ENCODE data around the gene SORBS1. TPM values are rescaled to one million over a fixed set of nuclear protein-coding genes. Genes with fewer than 3 reads are reported as not detected.

The SORBS1 gene
- total RNA-seq, 4 donors from 2014 or later = 35.1 to 53.1 (median 43.3) TPM

- no peak for DNase-seq (ENCODE audit: low spot score in 2 of 2)
- no peak for TF ChIP-seq CTCF (IDR thresholded peaks at IDR 0.05)
- no peak for TF ChIP-seq POLR2A (IDR thresholded peaks at IDR 0.05)
- no peak overlapping the region for H3K4me3 ChIP-seq (ENCODE audit: low read depth, poor library complexity, severe bottlenecking)
- intact Hi-C loops (cut with DNase I; ENCODE audit: low total_unique reads) = no loop called here
- 63 to 76% methylated on average over 4 of the region's 4 CpGs for WGBS, 2 donors
These were observed 106.2 kb downstream of the SORBS1 start for GRCh38 chr10:95454940-95455339.

GRCh38 chr10:95454356-95454755 is 106.8 kb downstream of the SORBS1 start:
- no peak overlapping the region for H3K4me3 ChIP-seq (ENCODE audit: low read depth, poor library complexity, severe bottlenecking)
- DNase-seq (ENCODE audit: low spot score in 2 of 2) = no peak
- intact Hi-C loops (cut with DNase I; ENCODE audit: low total_unique reads) = no loop called here
- WGBS, 2 donors = 78 to 79% methylated on average over 3 of the region's 3 CpGs
- TF ChIP-seq CTCF (IDR thresholded peaks at IDR 0.05) (no peak), POLR2A (IDR thresholded peaks at IDR 0.05) (no peak)

- 60 to 74% methylated on average over 4 of the region's 4 CpGs for WGBS, 2 donors
- intact Hi-C loops (cut with DNase I; ENCODE audit: low total_unique reads) = no loop called here
- DNase-seq (ENCODE audit: low spot score in 2 of 2) = no peak
- TF ChIP-seq CTCF (IDR thresholded peaks at IDR 0.05) (no peak), POLR2A (IDR thresholded peaks at IDR 0.05) (no peak)
- no peak overlapping the region for H3K4me3 ChIP-seq (ENCODE audit: low read depth, poor library complexity, severe bottlenecking)
These were observed 109.3 kb downstream of the SORBS1 start for GRCh38 chr10:95451568-95452524.

GRCh38 chr10:95451150-95451549 is 110.0 kb downstream of the SORBS1 start:
- intact Hi-C loops (cut with DNase I; ENCODE audit: low total_unique reads) = no loop called here
- 53 to 62% methylated on average over 5 of the region's 5 CpGs for WGBS, 2 donors
- TF ChIP-seq POLR2A (IDR thresholded peaks at IDR 0.05) (no peak), CTCF (IDR thresholded peaks at IDR 0.05) (no peak)
- no peak for DNase-seq (ENCODE audit: low spot score in 2 of 2)
- H3K4me3 ChIP-seq (ENCODE audit: low read depth, poor library complexity, severe bottlenecking) = no peak overlapping the region

- intact Hi-C loops (cut with DNase I; ENCODE audit: low total_unique reads) = no loop called here
- H3K4me3 ChIP-seq (ENCODE audit: low read depth, poor library complexity, severe bottlenecking) = no peak overlapping the region
- DNase-seq (ENCODE audit: low spot score in 2 of 2) = no peak
- TF ChIP-seq POLR2A (IDR thresholded peaks at IDR 0.05) (no peak), CTCF (IDR thresholded peaks at IDR 0.05) (no peak)
- WGBS, 2 donors = 89 to 92% methylated on average over 4 of the region's 4 CpGs
These were observed 111.0 kb downstream of the SORBS1 start for GRCh38 chr10:95450188-95450587.
